Liver (tissue), 9 donors: Measurements from ENCODE around the gene CPLX3. TPM values are rescaled to one million over a fixed set of nuclear protein-coding genes. Genes with fewer than 3 reads are reported as not detected.

Experiments
- DNase-seq: peaks from one replicate; pipeline ENCODE4 v3.0.0-alpha.2; 2017; ENCODE audit warnings: low spot score
- H3K27ac ChIP-seq, 2 donors: one replicate each; pipeline ENCODE4 v1.7.0; 2013; ENCODE audit warnings: inconsistent platforms in 2 of 2, low read length in 2 of 2, control low read depth in 1 of 2, low read depth in 1 of 2, mild to moderate bottlenecking in 1 of 2
- H3K27me3 ChIP-seq, 4 donors: one replicate each; pipeline versions ENCODE4 v1.6.1 to v1.7.0; 2013; ENCODE audit warnings: low read length in 3 of 4, inconsistent platforms in 1 of 4, mild to moderate bottlenecking in 1 of 4, moderate library complexity in 1 of 4; ENCODE audit not compliant: control insufficient read depth in 4 of 4, insufficient read depth in 4 of 4
- H3K36me3 ChIP-seq, 4 donors: one replicate each; pipeline versions ENCODE4 v1.6.1 to v1.7.0; 2013; ENCODE audit warnings: low read length in 3 of 4, mild to moderate bottlenecking in 3 of 4, low read depth in 1 of 4, moderate library complexity in 1 of 4; ENCODE audit not compliant: control insufficient read depth in 4 of 4, insufficient read depth in 3 of 4
- H3K4me1 ChIP-seq, 4 donors: one replicate each; pipeline versions ENCODE4 v1.6.1 to v1.7.0; 2013; ENCODE audit warnings: low read length in 3 of 4, mild to moderate bottlenecking in 3 of 4, moderate library complexity in 1 of 4; ENCODE audit not compliant: control insufficient read depth in 4 of 4, insufficient read depth in 4 of 4
- H3K4me3 ChIP-seq, 3 donors: one replicate each; pipeline versions ENCODE4 v1.6.1 to v1.7.0; 2013; ENCODE audit warnings: low read length in 3 of 3, control low read depth in 1 of 3, low read depth in 1 of 3, mild to moderate bottlenecking in 1 of 3
- H3K9ac ChIP-seq, 2 donors: one replicate each; pipeline ENCODE4 v1.7.0; 2013; ENCODE audit warnings: low read length in 2 of 2, mild to moderate bottlenecking in 2 of 2, moderate library complexity in 2 of 2, control low read depth in 1 of 2, low read depth in 1 of 2
- H3K9me3 ChIP-seq, 4 donors: one replicate each; pipeline versions ENCODE4 v1.6.1 to v1.7.0; 2013; ENCODE audit warnings: low read length in 3 of 4; ENCODE audit not compliant: control insufficient read depth in 4 of 4
- EGR1 ChIP-seq, 2 donors: IDR thresholded peaks; 2 replicates each; pipeline ENCODE4 v1.6.1; 2016 to 2018; ENCODE audit warnings: antibody characterized with exemption in 2 of 2, low read depth in 2 of 2
- FOXA1 ChIP-seq: IDR thresholded peaks from 2 replicates; pipeline ENCODE4 v1.6.1; 2016; ENCODE audit warnings: antibody characterized with exemption
- FOXA2 ChIP-seq: IDR thresholded peaks from 2 replicates; pipeline ENCODE4 v1.6.1; 2016; ENCODE audit warnings: antibody characterized with exemption
- GABPA ChIP-seq, 2 donors: IDR thresholded peaks in 1 of 2; conservative IDR thresholded peaks in 1 of 2; 2 replicates each; pipeline ENCODE4 v1.6.1; 2016; ENCODE audit warnings: antibody characterized with exemption in 2 of 2, mild to moderate bottlenecking in 1 of 2, moderate library complexity in 1 of 2
- HNF4A ChIP-seq, 2 donors: conservative IDR thresholded peaks; 2 replicates each; pipeline ENCODE4 v1.6.1; 2016; ENCODE audit warnings: antibody characterized with exemption in 2 of 2, mild to moderate bottlenecking in 2 of 2
- HNF4G ChIP-seq: IDR thresholded peaks from 2 replicates; pipeline ENCODE4 v1.6.1; 2016; ENCODE audit warnings: antibody characterized with exemption
- JUND ChIP-seq, 2 donors: IDR thresholded peaks; 2 replicates each; pipeline ENCODE4 v1.6.1; 2016; ENCODE audit warnings: antibody characterized with exemption in 2 of 2
- NR2F2 ChIP-seq: IDR thresholded peaks from 2 replicates; pipeline ENCODE4 v1.6.1; 2016; ENCODE audit warnings: antibody characterized with exemption
- RAD21 ChIP-seq, 2 donors: IDR thresholded peaks; 2 replicates each; pipeline ENCODE4 v1.6.1; 2016; ENCODE audit warnings: antibody characterized with exemption in 2 of 2, mild to moderate bottlenecking in 2 of 2
- RXRA ChIP-seq, 2 donors: IDR thresholded peaks; 2 replicates each; pipeline ENCODE4 v1.6.1; 2017 to 2018; ENCODE audit warnings: antibody characterized with exemption in 2 of 2, mild to moderate bottlenecking in 1 of 2
- SP1 ChIP-seq: IDR thresholded peaks from 2 replicates; pipeline ENCODE4 v1.6.1; 2018; ENCODE audit warnings: antibody characterized with exemption, mild to moderate bottlenecking
- TAF1 ChIP-seq: conservative IDR thresholded peaks from 2 replicates; pipeline ENCODE4 v1.6.1; 2016; ENCODE audit warnings: antibody characterized with exemption, mild to moderate bottlenecking
- YY1 ChIP-seq: IDR thresholded peaks from 2 replicates; pipeline ENCODE4 v1.6.1; 2016; ENCODE audit warnings: antibody characterized with exemption, mild to moderate bottlenecking
- ZBTB33 ChIP-seq: IDR thresholded peaks from 2 replicates; pipeline ENCODE4 v1.6.1; 2016; ENCODE audit warnings: antibody characterized with exemption
- WGBS: extraction: QIAGEN DNeasy Blood & Tissue Kit; methylation state at CpG from one replicate; pipeline ENCODE4 v1.1.7; 2013; 5-methylcytosine and 5-hydroxymethylcytosine counted together
- polyA plus RNA-seq, 2 donors: library from polyadenylated mRNA; stranded (reverse) in 1 of 2; unstranded in 1 of 2; fragments of 200-250 nt in 1 of 2; fragments of >200 nt in 1 of 2; fragmentation: Nextera tagmentation in 1 of 2; extraction: Ambion mirVana in 1 of 2; gene quantifications; one replicate each; pipeline versions ENCODE4 v1.2.1 to v1.2.3, GENCODE V29; 2013 to 2015
- total RNA-seq, 2 donors: library from RNA; depleted of rRNA; stranded (reverse); fragments of >200 nt; gene quantifications; one replicate each; pipeline ENCODE4 v1.2.3, GENCODE V29; 2014
- TF ChIP-seq, protein P1 (sequence below): IDR thresholded peaks from 2 replicates; pipeline ENCODE4 v1.6.1; 2016; ENCODE audit warnings: antibody characterized with exemption
- TF ChIP-seq, protein P2 (sequence below): IDR thresholded peaks from 2 replicates; pipeline ENCODE4 v1.6.1; 2016; ENCODE audit warnings: antibody characterized with exemption, mild to moderate bottlenecking
- TF ChIP-seq, protein P3 (sequence below): fragments of 150-350 bp; IDR thresholded peaks from 2 replicates; pipeline ENCODE4 v1.5.1; 2017; ENCODE audit warnings: improper control_type of control experiment, low read depth, low read length; ENCODE audit not compliant: missing input control
- TF ChIP-seq, protein P4 (sequence below): IDR thresholded peaks from 2 replicates; pipeline ENCODE4 v1.6.1; 2016; ENCODE audit warnings: antibody characterized with exemption
- donor health status: healthy.
- donor health status: healthy.
- donor health status: healthy.
- donor health status: healthy.
- donor health status: healthy.

CPLX3 gene
- total and polyA plus RNA-seq, 4 donors: not detected

GRCh38 chr15:74873036-74873755 is 46.8 kb downstream of the CPLX3 start, which contains the start of gene SCAMP2 (continued):
- no peak for TF ChIP-seq TAF1
- TF ChIP-seq RAD21 (IDR thresholded peaks at IDR 0.05): no peak
- peak; percentile 53 for TF ChIP-seq YY1

DNA sequence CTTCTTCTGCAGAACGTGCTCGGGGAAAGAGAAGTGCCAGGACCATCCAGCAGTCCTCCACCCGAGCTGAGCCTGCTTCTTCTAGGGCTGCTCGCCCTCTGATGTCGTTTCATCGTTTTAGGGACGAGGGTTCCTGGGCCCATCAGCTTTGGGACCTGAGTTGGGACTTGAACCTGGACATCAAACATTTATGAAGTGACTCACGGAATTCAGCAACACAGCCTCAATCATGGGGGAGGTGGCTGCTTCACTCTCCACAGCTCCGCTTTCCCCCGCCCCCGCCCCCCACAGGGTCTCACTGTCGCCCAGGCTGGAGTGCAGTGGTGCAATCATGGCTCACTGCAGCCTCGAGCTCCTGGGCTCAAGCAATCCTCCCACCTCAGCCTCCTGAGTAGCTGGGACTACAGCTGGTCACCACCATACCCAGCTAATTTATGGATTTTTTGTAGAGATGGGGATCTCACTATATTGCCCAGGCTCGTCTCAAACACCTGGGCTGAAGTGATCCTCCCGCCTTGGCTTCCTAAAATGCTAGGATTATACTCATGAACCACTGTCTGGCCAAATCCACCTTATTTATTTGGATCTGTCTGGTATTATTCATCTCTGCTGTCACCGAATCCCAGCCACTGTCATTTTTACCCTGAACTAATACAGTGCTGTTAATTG is 47.5 kb downstream of the CPLX3 start:
- DNase-seq: no peak
- H3K27me3 ChIP-seq: no peaks in the 10 kb centered on the region
- 40% methylated on average over 16 of the region's 16 CpGs for WGBS
- peak overlapping the region; percentile 54 to 96 (median 92) for H3K4me3 ChIP-seq
- H3K27ac ChIP-seq: peak overlapping the region; percentile 93 to 97
- peaks cover 8 to 40% (median 26%) of the 10 kb centered on the region in 4 donors for H3K4me1 ChIP-seq
- peak overlapping the region in 1 of 2 donors; percentile 78 for H3K9ac ChIP-seq
- TF ChIP-seq ZBTB33 (no peak), TAF1 (no peak), HNF4G (no peak), NR2F2 (no peak), YY1 (no peak), EGR1 (IDR thresholded peaks at IDR 0.05; ENCODE audit: low read depth in 2 of 2) (no peak), RXRA (IDR thresholded peaks at IDR 0.05) (no peak), FOXA1 (no peak), RAD21 (IDR thresholded peaks at IDR 0.05) (no peak), JUND (IDR thresholded peaks at IDR 0.05) (no peak), FOXA2 (no peak), SP1 (no peak), GABPA (IDR thresholded peaks at IDR 0.05 in 1 of 2, conservative IDR thresholded peaks at IDR 0.05 in 1 of 2) (no peak), HNF4A (conservative IDR thresholded peaks at IDR 0.05) (no peak)
- TF ChIP-seq, protein P1, sequence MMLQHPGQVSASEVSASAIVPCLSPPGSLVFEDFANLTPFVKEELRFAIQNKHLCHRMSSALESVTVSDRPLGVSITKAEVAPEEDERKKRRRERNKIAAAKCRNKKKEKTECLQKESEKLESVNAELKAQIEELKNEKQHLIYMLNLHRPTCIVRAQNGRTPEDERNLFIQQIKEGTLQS: no peak
- TF ChIP-seq, protein P2, sequence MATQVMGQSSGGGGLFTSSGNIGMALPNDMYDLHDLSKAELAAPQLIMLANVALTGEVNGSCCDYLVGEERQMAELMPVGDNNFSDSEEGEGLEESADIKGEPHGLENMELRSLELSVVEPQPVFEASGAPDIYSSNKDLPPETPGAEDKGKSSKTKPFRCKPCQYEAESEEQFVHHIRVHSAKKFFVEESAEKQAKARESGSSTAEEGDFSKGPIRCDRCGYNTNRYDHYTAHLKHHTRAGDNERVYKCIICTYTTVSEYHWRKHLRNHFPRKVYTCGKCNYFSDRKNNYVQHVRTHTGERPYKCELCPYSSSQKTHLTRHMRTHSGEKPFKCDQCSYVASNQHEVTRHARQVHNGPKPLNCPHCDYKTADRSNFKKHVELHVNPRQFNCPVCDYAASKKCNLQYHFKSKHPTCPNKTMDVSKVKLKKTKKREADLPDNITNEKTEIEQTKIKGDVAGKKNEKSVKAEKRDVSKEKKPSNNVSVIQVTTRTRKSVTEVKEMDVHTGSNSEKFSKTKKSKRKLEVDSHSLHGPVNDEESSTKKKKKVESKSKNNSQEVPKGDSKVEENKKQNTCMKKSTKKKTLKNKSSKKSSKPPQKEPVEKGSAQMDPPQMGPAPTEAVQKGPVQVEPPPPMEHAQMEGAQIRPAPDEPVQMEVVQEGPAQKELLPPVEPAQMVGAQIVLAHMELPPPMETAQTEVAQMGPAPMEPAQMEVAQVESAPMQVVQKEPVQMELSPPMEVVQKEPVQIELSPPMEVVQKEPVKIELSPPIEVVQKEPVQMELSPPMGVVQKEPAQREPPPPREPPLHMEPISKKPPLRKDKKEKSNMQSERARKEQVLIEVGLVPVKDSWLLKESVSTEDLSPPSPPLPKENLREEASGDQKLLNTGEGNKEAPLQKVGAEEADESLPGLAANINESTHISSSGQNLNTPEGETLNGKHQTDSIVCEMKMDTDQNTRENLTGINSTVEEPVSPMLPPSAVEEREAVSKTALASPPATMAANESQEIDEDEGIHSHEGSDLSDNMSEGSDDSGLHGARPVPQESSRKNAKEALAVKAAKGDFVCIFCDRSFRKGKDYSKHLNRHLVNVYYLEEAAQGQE: no peak
- TF ChIP-seq, protein P3, sequence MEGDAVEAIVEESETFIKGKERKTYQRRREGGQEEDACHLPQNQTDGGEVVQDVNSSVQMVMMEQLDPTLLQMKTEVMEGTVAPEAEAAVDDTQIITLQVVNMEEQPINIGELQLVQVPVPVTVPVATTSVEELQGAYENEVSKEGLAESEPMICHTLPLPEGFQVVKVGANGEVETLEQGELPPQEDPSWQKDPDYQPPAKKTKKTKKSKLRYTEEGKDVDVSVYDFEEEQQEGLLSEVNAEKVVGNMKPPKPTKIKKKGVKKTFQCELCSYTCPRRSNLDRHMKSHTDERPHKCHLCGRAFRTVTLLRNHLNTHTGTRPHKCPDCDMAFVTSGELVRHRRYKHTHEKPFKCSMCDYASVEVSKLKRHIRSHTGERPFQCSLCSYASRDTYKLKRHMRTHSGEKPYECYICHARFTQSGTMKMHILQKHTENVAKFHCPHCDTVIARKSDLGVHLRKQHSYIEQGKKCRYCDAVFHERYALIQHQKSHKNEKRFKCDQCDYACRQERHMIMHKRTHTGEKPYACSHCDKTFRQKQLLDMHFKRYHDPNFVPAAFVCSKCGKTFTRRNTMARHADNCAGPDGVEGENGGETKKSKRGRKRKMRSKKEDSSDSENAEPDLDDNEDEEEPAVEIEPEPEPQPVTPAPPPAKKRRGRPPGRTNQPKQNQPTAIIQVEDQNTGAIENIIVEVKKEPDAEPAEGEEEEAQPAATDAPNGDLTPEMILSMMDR: no peak
- TF ChIP-seq, protein P4, sequence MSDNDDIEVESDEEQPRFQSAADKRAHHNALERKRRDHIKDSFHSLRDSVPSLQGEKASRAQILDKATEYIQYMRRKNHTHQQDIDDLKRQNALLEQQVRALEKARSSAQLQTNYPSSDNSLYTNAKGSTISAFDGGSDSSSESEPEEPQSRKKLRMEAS: no peak
- H3K9me3 ChIP-seq: no peaks in the 10 kb centered on the region
- no peaks in the 10 kb centered on the region for H3K36me3 ChIP-seq
